Esophagus squamous epithelium (tissue), 5 donors: ENCODE data around the gene ZNF3. TPM values are rescaled to one million over a fixed set of nuclear protein-coding genes. Genes with fewer than 3 reads are reported as not detected.

Experiments used
- DNase-seq: peaks from one replicate; lab custom pipeline; 2025; lab: John Stamatoyannopoulos, UW
- H3K27ac ChIP-seq, 4 donors: fragments of 200-600 bp; sonication (generic); one replicate each; pipeline ENCODE4 v1.5.1; 2016 to 2019; ENCODE audit warnings: mild to moderate bottlenecking in 1 of 4
- H3K27me3 ChIP-seq, 4 donors: fragments of 200-600 bp; sonication (generic); 1 replicate in 3 of 4; 2 replicates in 1 of 4; pipeline versions ENCODE4 v1.5.1 to v1.6.0; 2017 to 2021; ENCODE audit warnings: antibody characterized with exemption in 1 of 4
- H3K36me3 ChIP-seq, 3 donors: fragments of 200-600 bp; sonication (generic); one replicate each; pipeline ENCODE4 v1.5.1; 2016 to 2019
- H3K4me1 ChIP-seq, 3 donors: fragments of 200-600 bp; sonication (generic); one replicate each; pipeline ENCODE4 v1.5.1; 2017 to 2019
- H3K4me3 ChIP-seq, 4 donors: fragments of 200-600 bp; sonication (generic); 1 replicate in 3 of 4; 2 replicates in 1 of 4; pipeline ENCODE4 v1.5.1; 2016 to 2019; ENCODE audit warnings: mild to moderate bottlenecking in 2 of 4, moderate library complexity in 1 of 4
- H3K9me3 ChIP-seq, 3 donors: fragments of 200-600 bp; sonication (generic); one replicate each; pipeline ENCODE4 v1.5.1; 2016 to 2019
- CTCF ChIP-seq, 6 experiments: fragments of 450-650 bp in 4 of 6; fragments of 200-600 bp in 2 of 6; sonication (generic) in 2 of 6; IDR thresholded peaks; one replicate each; pipeline ENCODE4 v1.5.1; 2016 to 2019; ENCODE audit warnings: antibody characterized with exemption in 6 of 6, mild to moderate bottlenecking in 4 of 6, moderate library complexity in 4 of 6
- POLR2A ChIP-seq, 4 donors: fragments of 450-650 bp; IDR thresholded peaks; one replicate each; pipeline ENCODE4 v1.6.1; 2017; ENCODE audit warnings: antibody characterized with exemption in 4 of 4, mild to moderate bottlenecking in 4 of 4, moderate library complexity in 3 of 4
- WGBS, 2 donors: methylation state at CpG; one replicate each; pipeline ENCODE4 v1.1.5; 2018; 5-methylcytosine and 5-hydroxymethylcytosine counted together
- intact Hi-C: fragments of 100-400 bp; cut with DNase I; formaldehyde crosslinking; loops from one replicate; pipeline ENCODE4 v1.15.0; 2022
- total RNA-seq, 4 donors: library from RNA; depleted of rRNA; stranded (reverse); fragments of >200 nt; gene quantifications; one replicate each; pipeline ENCODE4 v1.1.0, GENCODE V29; 2016
- donor health status: DM: yes; HTN: yes; CAD: no.

The ZNF3 gene
- total RNA-seq, 4 donors from 2014 or later: 10.5 to 22.3 (median 12.2) TPM

DNA sequence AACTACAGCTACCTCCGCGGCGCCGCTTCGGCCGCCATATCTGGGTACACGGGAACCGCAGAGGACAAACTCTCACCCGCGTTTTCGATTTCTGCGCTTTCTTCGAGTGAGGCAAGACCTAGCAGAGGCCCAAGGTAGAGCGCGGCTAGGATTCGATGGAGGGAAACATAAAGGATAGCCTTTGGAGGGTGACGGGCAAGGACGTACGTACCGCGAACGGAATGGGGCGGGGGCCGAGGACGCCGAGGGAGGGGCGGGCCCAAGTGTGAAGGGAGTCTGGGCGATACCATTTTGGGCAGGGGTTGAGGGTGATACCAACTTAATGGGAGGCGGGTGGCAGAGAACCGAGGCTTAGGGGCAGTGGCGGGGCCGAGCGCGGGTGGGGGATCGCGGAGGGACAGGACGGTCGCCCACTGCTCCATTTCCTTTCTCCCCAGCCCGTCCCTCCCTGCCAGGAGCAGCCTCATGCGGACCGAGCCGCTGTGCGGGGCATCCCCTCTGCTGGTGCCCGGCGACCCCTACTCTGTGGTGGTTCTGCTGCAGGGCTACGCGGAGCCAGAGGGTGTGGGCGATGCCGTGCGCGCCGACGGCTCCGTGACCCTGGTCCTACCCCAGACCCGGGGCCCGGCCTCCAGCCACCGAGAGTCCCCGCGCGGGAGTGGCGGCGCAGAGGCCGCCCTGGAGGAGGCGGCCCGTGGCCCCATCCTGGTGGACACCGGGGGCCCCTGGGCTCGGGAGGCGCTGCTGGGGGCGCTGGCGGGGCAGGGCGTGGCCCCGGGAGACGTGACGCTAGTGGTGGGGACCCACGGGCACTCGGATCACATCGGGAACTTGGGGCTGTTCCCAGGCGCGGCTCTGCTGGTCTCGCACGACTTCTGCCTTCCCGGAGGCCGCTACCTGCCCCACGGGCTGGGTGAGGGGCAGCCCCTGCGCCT lies 45.7 kb upstream of the ZNF3 start, which contains the start of gene MBLAC1:
Gene MBLAC1 (plus strand): TSS at position 37 of the 935 bp plus-strand sequence. CDS start 429 bp downstream, at position 466.
- no peaks in the 10 kb centered on the region for H3K9me3 ChIP-seq
- intact Hi-C loops: no loop called here
- H3K36me3 ChIP-seq: peaks cover 0 to 16% (median 0%) of the 10 kb centered on the region in 3 donors
- DNase-seq: peak; percentile 53
- peaks cover 30 to 78% (median 33%) of the 10 kb centered on the region in 3 donors for H3K4me1 ChIP-seq
- H3K27ac ChIP-seq: peak within 1 kb of the TSS; percentile 92 to 99 (median 98)
- TF ChIP-seq POLR2A (IDR thresholded peaks at IDR 0.05) (peak in 1 of 4 donors; percentile 54), CTCF (IDR thresholded peaks at IDR 0.05) (no peak)
- no peaks in the 10 kb centered on the region for H3K27me3 ChIP-seq
- H3K4me3 ChIP-seq: peak within 1 kb of the TSS; percentile 55 to 91 (median 84)
- WGBS, 2 donors: 0 to 1% methylated on average over 19 to 20 of the region's 85 CpGs

GRCh38 chr7:100126239-100126930 lies 44.9 kb upstream of the ZNF3 start:
- no peak for DNase-seq
- TF ChIP-seq CTCF (IDR thresholded peaks at IDR 0.05): peak in 1 of 6 experiments; percentile 20
- TF ChIP-seq POLR2A (IDR thresholded peaks at IDR 0.05): peak in 1 of 4 donors; percentile 39
- H3K27me3 ChIP-seq: no peaks in the 10 kb centered on the region
- H3K4me3 ChIP-seq: peak overlapping the region; percentile 55 to 91 (median 84)
- intact Hi-C loops: no loop called here
- peak overlapping the region; percentile 92 to 99 (median 98) for H3K27ac ChIP-seq
- H3K36me3 ChIP-seq: peaks cover 0 to 16% (median 0%) of the 10 kb centered on the region in 3 donors
- no peaks in the 10 kb centered on the region for H3K9me3 ChIP-seq
- H3K4me1 ChIP-seq: peaks cover 30 to 77% (median 33%) of the 10 kb centered on the region in 3 donors
- 7 to 12% methylated on average over 21 to 22 of the region's 29 CpGs for WGBS, 2 donors

DNA sequence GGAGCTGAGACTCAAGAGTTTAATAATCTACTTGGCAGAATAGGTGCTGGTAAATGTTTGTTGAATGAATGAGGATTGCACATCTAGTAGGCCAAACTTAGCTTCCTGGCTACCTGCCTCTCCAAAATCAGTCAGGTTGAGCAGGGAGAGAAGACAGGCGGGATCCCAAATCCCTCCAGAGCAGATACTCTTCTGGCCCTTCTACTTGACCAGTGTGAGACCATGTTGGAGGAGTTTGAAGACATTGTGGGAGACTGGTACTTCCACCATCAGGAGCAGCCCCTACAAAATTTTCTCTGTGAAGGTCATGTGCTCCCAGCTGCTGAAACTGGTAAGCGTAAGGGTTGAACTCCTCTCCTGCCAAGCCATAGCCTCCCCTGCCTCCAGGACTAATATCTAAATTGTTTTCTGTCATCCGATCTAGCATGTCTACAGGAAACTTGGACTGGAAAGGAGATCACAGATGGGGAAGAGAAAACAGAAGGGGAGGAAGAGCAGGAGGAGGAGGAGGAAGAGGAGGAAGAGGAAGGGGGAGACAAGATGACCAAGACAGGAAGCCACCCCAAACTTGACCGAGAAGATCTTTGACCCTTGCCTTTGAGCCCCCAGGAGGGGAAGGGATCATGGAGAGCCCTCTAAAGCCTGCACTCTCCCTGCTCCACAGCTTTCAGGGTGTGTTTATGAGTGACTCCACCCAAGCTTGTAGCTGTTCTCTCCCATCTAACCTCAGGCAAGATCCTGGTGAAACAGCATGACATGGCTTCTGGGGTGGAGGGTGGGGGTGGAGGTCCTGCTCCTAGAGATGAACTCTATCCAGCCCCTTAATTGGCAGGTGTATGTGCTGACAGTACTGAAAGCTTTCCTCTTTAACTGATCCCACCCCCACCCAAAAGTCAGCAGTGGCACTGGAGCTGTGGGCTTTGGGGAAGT lies 43.0 kb upstream of the ZNF3 start:
- peak overlapping the region in 3 of 4 donors; percentile 92 to 99 (median 97) for H3K27ac ChIP-seq
- intact Hi-C loops: no loop called here

GRCh38 chr7:100122568-100122967 lies 41.0 kb upstream of the ZNF3 start:
- Histone ChIP-seq H3K27me3 (no peaks in the 10 kb centered on the region), H3K4me3 (no peak overlapping the region), H3K9me3 (no peaks in the 10 kb centered on the region), H3K4me1 (peaks cover 28 to 74% (median 30%) of the 10 kb centered on the region in 3 donors), H3K36me3 (peaks cover 0 to 16% (median 0%) of the 10 kb centered on the region in 3 donors), H3K27ac (no peak overlapping the region)
- intact Hi-C loops: no loop called here
- TF ChIP-seq CTCF (IDR thresholded peaks at IDR 0.05) (no peak), POLR2A (IDR thresholded peaks at IDR 0.05) (no peak)
- DNase-seq: no peak
- 92 to 100% methylated on average over 1 of the region's 1 CpG for WGBS, 2 donors

More for the DNA sequence above, 43.0 kb upstream of the ZNF3 start:
- TF ChIP-seq POLR2A (IDR thresholded peaks at IDR 0.05) (no peak), CTCF (IDR thresholded peaks at IDR 0.05) (no peak)
- H3K4me1 ChIP-seq: peaks cover 33 to 78% (median 35%) of the 10 kb centered on the region in 3 donors
- DNase-seq: no peak
- no peak overlapping the region for H3K4me3 ChIP-seq
- 72 to 77% methylated on average over 4 of the region's 4 CpGs for WGBS, 2 donors
- H3K9me3 ChIP-seq: no peaks in the 10 kb centered on the region
- H3K27me3 ChIP-seq: no peaks in the 10 kb centered on the region
- peaks cover 0 to 16% (median 0%) of the 10 kb centered on the region in 3 donors for H3K36me3 ChIP-seq
